ENCODE data around the gene ATP23. TPM values are rescaled to one million over a fixed set of nuclear protein-coding genes. Genes with fewer than 3 reads are reported as not detected.

Gene ATP23
- total RNA-seq, 1 experiment from 2014 or later, result 9.1 TPM

DNA sequence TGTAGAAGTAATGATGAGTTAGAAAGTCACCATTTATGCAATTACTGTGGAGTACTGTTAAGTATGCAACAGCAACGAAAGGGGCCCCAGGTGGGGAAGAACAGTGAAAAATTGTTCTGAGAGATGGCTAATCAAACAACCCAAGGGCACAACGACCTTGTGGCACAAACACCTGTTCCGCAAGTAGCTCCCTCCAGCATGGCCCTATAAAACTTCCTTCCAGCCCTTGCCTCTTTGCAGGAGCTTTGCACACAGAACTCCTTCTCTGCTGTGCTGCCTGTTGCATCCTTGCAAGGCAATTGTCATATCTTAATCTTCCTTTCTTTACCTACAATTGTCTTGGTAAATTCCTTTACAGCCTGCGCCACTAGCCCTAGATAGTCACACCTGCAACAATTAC lies 23.2 kb upstream of the ATP23 start:
- Histone ChIP-seq H3K27me3 (ENCODE audit: insufficient read depth, low read length) (no peaks in the 10 kb centered on the region), H3K4me3 (replicated peaks in 1 of 2; ENCODE audit: low read depth in 1 of 2, low read length in 2 of 2) (no peak overlapping the region), H3K4me1 (ENCODE audit: control insufficient read depth in 1 of 2, insufficient read depth in 2 of 2, low read length in 2 of 2) (no peaks in the 10 kb centered on the region), H3K9me3 (ENCODE audit: control insufficient read depth in 1 of 2, insufficient read depth in 1 of 2, low read depth in 1 of 2, low read length in 2 of 2) (no peaks in the 10 kb centered on the region), H4K20me1 (ENCODE audit: insufficient read depth) (no peaks in the 10 kb centered on the region), H3K4me2 (ENCODE audit: low read length) (no peak overlapping the region), H3K9me2 (ENCODE audit: insufficient read depth) (no peaks in the 10 kb centered on the region), H3K27ac (ENCODE audit: low read depth, low read length) (no peak overlapping the region), H3K36me3 (ENCODE audit: control insufficient read depth in 1 of 2, insufficient read depth in 2 of 2, low read length in 2 of 2) (no peaks in the 10 kb centered on the region), H2AFZ (ENCODE audit: low read depth, low read length, poor library complexity, severe bottlenecking) (no peak overlapping the region), H3K9ac (ENCODE audit: low read length) (no peak overlapping the region), H3K79me2 (ENCODE audit: insufficient read depth, low read length) (no peaks in the 10 kb centered on the region)
- ChIA-PET RAD21 (ENCODE audit: low non-redundant PET in 1 of 2, low total read pairs in 2 of 2, uncharacterized antibody in 2 of 2, unreplicated experiment in 2 of 2) (no interaction called here), CTCF (interaction anchor here (0.6 kb wide), 1 partner anchor 15 kb away, joined by 3 read pairs; no protein-coding TSS in a partner anchor), POLR2A (no interaction called here)
- no peak for TF ChIP-seq ZFX (IDR thresholded peaks at IDR 0.05)
- TF ChIP-seq REST (IDR thresholded peaks at IDR 0.05; ENCODE audit: low read depth), result no peak
- TF ChIP-seq, protein P1, sequence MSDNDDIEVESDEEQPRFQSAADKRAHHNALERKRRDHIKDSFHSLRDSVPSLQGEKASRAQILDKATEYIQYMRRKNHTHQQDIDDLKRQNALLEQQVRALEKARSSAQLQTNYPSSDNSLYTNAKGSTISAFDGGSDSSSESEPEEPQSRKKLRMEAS (IDR thresholded peaks at IDR 0.05), result no peak
- TF ChIP-seq ELF1 (IDR thresholded peaks at IDR 0.05; ENCODE audit: borderline replicate concordance, low read depth), result no peak
- TF ChIP-seq, protein P2, sequence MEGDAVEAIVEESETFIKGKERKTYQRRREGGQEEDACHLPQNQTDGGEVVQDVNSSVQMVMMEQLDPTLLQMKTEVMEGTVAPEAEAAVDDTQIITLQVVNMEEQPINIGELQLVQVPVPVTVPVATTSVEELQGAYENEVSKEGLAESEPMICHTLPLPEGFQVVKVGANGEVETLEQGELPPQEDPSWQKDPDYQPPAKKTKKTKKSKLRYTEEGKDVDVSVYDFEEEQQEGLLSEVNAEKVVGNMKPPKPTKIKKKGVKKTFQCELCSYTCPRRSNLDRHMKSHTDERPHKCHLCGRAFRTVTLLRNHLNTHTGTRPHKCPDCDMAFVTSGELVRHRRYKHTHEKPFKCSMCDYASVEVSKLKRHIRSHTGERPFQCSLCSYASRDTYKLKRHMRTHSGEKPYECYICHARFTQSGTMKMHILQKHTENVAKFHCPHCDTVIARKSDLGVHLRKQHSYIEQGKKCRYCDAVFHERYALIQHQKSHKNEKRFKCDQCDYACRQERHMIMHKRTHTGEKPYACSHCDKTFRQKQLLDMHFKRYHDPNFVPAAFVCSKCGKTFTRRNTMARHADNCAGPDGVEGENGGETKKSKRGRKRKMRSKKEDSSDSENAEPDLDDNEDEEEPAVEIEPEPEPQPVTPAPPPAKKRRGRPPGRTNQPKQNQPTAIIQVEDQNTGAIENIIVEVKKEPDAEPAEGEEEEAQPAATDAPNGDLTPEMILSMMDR (IDR thresholded peaks at IDR 0.05 in 2 of 3, conservative IDR thresholded peaks at IDR 0.05 in 1 of 3; ENCODE audit: borderline replicate concordance in 1 of 3, insufficient read depth in 1 of 3, low read depth in 2 of 3, low read length in 2 of 3), result no peak
- no peak for TF ChIP-seq FOSL1 (IDR thresholded peaks at IDR 0.05; ENCODE audit: low read depth)
- no peak for TF ChIP-seq CBX3 (IDR thresholded peaks at IDR 0.05; ENCODE audit: low read depth)
- no peak for TF ChIP-seq ZNF274 (IDR thresholded peaks at IDR 0.05; ENCODE audit: low read depth, low read length)
- no peak for TF ChIP-seq EZH2 (IDR thresholded peaks at IDR 0.05)
- no peak for ATAC-seq
- no TSS peak for BruUV-seq (replicated peaks)
- intact Hi-C loops (cut with micrococcal nuclease), result no loop called here
- no peak for DNase-seq (ENCODE audit: low read depth, low spot score)
